22Rv1 (cell line): Measurements from ENCODE around the gene TBXT.
"Not testable (repeated sequence)": the region's sequence is repeated elsewhere in the genome, so short reads cannot be mapped to it uniquely, and the experiment has no call there.

Experiments
- H3K27ac ChIP-seq: fragments of 450-650 bp; 2 replicates; pipeline ENCODE4 v1.5.1; 2017
- CTCF ChIP-seq: fragments of 450-650 bp; IDR thresholded peaks from 2 replicates; pipeline ENCODE4 v1.5.1; 2017; ENCODE audit warnings: mild to moderate bottlenecking
- ZFX ChIP-seq: fragments of 450-650 bp; IDR thresholded peaks from 2 replicates; pipeline ENCODE4 v1.6.1; 2017; ENCODE audit warnings: antibody characterized with exemption, borderline replicate concordance

The TBXT gene

DNA sequence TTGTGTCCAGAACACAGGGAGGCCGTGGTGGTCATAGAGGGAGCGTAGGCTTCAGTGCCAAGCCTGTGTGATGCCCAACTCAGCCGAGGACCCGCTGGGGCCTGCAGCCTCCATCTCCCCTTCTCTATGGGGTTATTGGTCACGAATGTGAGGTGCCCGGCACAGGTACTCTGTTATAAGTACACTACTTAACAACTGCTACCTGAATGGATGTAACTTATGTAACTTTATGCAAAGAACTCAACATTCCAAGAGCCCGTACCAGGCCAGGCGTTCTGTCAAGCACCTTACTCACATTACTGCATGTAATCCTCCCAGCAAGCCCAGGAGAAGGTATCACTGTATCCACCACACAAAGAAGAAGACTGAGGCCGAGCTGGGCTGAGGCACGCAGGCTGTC lies 24.5 kb upstream of the TBXT start:
- no peak overlapping the region for H3K27ac ChIP-seq
- TF ChIP-seq CTCF (no peak), ZFX (no peak)

GRCh38 chr6:166179704-166180103 lies 12.1 kb upstream of the TBXT start:
- H3K27ac ChIP-seq: no peak overlapping the region
- TF ChIP-seq ZFX (no peak), CTCF (no peak)

DNA sequence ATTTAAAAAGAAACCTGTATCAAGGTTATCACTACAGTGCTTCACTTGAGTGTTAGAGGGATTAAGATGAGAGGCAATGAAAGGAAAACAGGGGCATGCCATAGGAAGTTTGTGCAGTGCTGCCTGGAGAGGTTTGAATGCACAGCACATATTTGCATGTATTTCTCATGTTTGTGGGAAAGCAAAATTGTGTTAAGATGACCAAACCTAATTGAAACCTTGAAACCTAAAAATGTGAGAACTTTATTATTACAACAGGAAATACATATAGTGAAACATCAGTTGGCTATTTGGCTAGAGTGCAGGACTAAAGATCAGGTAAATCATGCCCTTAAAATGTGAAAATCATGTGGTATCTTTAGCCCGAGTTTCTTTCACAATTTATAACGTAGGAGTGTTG lies 8.5 kb upstream of the TBXT start:
- no peak overlapping the region for H3K27ac ChIP-seq
- TF ChIP-seq ZFX: no peak
- TF ChIP-seq CTCF: no peak

DNA sequence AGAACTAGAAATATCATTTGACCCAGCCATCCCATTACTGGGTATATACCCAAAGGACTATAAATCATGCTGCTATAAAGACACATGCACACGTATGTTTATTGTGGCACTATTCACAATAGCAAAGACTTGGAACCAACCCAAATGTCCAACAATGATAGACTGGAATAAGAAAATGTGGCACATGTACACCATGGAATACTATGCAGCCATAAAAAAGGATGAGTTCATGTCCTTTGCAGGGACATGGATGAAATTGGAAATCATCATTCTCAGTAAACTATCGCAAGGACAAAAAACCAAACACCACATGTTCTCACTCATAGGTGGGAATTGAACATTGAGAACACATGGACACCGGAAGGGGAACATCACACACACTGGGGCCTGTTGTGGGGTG lies 7.4 kb upstream of the TBXT start:
- H3K27ac ChIP-seq: not testable (repeated sequence)

DNA sequence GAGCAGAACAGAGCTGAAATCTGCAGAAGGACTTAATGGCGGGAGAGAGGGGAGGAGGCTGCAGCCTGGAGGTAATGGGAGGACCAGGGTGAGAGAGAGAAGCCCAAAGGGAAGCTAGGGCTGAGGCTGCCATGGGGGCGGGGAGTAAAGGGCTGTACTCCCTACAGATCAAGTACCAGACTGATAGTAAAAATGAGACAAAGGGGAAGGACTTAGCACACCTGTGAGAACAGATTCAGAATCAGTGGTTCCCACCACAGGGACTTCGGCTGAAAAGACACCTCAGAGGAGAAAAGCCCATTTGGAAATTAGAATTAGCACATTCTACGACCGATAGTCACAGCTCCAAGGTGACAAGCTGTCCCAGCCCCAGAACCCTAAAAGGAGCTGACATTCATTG lies 6.4 kb upstream of the TBXT start:
- H3K27ac ChIP-seq: no peak overlapping the region
- no peak for TF ChIP-seq CTCF
- TF ChIP-seq ZFX: no peak

GRCh38 chr6:166173281-166173951 lies 5.8 kb upstream of the TBXT start:
- H3K27ac ChIP-seq: no peak overlapping the region
- TF ChIP-seq ZFX: no peak

DNA sequence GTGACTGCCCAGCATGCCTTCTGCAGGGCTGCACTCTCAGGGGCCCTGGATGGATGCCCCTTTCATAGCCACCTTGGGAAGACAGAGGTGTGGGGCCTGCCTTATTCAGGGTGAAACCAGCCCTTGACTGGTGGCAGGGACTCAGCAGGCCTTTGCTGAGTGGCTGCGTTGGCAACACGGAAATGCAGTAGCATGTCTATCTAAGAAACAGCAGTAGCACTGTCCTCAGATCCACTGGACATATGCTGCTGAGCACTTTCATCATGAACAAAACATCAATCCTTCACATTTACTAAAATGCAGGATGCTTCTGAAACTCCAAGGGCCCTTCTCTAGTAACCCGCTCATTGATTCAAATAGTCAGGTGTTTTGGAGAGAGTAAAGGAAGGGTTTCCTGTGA lies 4.9 kb upstream of the TBXT start:
- no peak for TF ChIP-seq CTCF
- no peak for TF ChIP-seq ZFX
- H3K27ac ChIP-seq: no peak overlapping the region

DNA sequence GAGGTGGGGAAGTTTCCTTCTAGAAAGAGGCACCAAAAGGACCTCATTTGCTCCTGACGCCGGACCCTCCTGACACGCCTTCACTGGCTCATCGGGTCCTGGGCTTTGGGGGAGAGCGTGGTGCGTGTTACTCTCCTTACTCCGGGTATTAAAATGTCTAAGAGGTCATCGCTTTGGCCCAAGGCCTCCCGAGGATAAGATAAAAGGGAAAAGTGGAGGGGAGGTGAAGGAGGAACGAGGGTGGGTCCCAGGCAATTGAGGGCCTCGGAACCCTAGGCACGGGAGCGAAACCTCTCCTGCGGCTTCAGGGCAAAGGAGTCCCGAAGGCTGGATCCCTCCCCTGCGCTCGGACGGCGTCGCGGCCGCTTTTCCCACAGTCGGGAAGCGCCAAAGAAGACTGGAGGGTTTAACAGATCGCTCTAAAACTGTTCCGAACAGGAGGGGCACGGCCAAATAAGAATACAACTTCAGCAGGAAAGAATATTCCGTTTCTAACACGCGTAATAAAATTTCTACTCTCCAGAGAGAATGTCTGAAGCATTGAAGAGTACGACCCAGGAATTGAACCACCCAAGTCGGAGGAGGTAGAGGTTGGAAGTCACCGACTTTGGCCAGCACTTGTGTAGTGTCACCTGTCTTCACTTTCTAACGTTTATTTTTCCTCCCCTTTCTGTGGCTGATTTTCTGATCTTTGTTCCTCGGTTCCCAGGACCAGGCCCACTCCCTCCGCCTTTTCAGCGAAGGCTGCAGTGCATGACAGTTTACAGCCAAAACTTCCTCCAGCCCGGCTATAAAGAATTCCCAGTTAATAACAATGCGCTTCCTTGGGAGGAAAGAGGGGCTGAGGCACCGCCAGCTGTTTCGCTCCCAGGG lies 2.1 kb upstream of the TBXT start:
- H3K27ac ChIP-seq: no peak overlapping the region

More for the DNA sequence above, 2.1 kb upstream of the TBXT start:
- TF ChIP-seq ZFX: no peak
